Sigmoid colon (tissue), 4 donors: Measurements from ENCODE around the gene ACMSD.
"Not testable (repeated sequence)": the region's sequence is repeated elsewhere in the genome, so short reads cannot be mapped to it uniquely, and the experiment has no call there.

ENCODE experiments used
- EP300 ChIP-seq, 4 donors: sonication (generic); formaldehyde crosslinking; IDR thresholded peaks; one replicate each; pipeline ENCODE4 v1.6.1; 2017; ENCODE audit warnings: antibody characterized with exemption in 4 of 4
- TF ChIP-seq, protein P1 (sequence below), 4 experiments: fragments of 450-650 bp in 3 of 4; fragments of 200-600 bp in 1 of 4; IDR thresholded peaks; one replicate each; pipeline ENCODE4 v1.5.1; 2016 to 2019; ENCODE audit warnings: antibody characterized with exemption in 4 of 4, mild to moderate bottlenecking in 3 of 4, moderate library complexity in 2 of 4

DNA sequence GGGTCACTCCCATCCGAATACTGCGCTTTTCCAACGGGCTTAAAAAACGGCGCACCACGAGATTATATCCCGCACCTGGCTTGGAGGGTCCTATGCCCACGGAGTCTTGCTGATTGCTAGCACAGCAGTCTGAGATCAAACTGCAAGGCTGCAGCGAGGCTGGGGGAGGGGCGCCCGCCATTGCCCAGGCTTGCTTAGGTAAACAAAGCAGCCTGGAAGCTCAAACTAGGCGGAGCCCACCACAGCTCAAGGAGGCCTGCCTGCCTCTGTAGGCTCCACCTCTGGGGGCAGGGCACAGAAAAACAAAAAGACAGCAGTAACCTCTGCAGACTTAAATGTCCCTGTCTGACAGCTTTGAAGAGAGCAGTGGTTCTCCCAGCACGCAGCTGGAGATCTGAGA is 12.7 kb upstream of the ACMSD start:
- TF ChIP-seq, protein P1, sequence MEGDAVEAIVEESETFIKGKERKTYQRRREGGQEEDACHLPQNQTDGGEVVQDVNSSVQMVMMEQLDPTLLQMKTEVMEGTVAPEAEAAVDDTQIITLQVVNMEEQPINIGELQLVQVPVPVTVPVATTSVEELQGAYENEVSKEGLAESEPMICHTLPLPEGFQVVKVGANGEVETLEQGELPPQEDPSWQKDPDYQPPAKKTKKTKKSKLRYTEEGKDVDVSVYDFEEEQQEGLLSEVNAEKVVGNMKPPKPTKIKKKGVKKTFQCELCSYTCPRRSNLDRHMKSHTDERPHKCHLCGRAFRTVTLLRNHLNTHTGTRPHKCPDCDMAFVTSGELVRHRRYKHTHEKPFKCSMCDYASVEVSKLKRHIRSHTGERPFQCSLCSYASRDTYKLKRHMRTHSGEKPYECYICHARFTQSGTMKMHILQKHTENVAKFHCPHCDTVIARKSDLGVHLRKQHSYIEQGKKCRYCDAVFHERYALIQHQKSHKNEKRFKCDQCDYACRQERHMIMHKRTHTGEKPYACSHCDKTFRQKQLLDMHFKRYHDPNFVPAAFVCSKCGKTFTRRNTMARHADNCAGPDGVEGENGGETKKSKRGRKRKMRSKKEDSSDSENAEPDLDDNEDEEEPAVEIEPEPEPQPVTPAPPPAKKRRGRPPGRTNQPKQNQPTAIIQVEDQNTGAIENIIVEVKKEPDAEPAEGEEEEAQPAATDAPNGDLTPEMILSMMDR (IDR thresholded peaks at IDR 0.05): not testable (repeated sequence)
- TF ChIP-seq EP300 (IDR thresholded peaks at IDR 0.05): not testable (repeated sequence)
